Measurements from ENCODE around the gene FMC1.
A peak's percentile ranks its signal among the peaks of the same experiment; 100 is the strongest.
"Not testable (repeated sequence)": the region's sequence is repeated elsewhere in the genome, so short reads cannot be mapped to it uniquely, and the experiment has no call there.

FMC1 gene

DNA sequence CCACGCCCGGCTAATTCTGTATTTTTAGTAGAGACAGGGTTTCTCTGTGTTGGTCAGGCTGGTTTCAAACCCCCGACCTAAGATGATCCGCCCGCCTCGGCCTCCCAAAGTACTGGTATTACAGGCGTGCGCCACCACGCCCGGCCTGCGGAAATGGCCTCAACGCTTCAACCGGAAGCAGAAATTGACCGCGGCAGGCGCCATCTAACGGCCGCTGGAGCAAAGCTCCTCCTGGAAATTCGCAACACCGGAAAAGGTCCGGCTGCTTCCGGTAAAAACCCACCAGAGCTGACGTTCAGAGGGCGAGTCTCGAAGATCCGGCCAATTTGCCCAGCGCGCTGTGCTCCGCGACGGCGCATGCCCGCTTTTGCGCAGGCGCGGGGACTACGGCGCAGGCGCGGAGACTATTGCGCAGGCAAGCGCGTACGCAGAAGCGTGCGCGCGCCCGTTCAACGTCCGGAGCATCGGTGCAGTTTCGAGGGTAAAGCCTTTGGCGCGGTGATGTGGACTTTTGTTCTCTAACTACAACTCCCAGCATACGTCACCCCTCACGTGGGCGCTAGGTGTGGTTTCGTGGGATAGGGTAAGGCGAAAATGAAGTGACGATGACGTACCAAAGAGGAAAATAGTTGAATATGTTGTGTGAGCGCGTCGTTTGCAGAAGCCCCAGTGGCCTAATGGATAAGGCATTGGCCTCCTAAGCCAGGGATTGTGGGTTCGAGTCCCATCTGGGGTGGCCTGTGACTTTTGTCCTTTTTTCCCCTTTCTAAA, 915 bp upstream of the FMC1 start:
- peak; percentile 99 for DNase-seq (ENCODE audit: low spot score)

DNA sequence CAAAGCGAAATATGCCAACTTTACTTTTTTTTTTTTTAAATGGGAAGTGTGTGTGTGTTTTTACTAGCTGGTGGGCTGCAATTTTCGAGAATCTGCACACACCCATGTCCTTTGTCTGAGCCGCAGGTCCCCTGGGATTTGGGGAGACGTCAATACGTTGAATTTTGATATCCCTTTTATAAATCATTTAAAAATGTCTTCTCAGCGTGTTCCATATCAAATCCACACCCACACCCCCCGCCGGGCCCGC, 404 bp upstream of the FMC1 start:
- no peak for DNase-seq (ENCODE audit: low spot score)

DNA sequence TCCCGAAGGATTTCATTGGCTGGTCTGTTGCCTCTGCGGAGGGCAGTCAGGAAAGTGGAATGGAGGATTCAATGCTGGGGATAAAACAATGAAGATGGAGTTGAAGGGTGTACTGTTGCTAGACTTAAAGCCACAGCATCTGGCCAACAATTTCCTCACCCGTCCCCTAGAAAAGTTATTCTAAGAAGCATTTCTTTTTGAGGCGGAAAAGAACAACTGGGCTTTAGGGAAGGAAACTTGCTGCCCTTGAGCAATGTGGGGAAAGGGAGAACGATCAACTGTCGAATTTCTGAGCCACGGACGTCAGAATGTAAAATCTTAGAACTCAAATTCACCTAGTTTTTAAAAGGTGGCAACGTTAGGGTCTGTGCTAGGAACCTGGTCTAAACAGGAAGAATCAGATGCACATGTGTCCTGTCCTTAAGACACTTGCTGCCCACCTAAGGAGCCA, 664 bp downstream of the FMC1 start:
- DNase-seq (ENCODE audit: low spot score) = no peak

DNA sequence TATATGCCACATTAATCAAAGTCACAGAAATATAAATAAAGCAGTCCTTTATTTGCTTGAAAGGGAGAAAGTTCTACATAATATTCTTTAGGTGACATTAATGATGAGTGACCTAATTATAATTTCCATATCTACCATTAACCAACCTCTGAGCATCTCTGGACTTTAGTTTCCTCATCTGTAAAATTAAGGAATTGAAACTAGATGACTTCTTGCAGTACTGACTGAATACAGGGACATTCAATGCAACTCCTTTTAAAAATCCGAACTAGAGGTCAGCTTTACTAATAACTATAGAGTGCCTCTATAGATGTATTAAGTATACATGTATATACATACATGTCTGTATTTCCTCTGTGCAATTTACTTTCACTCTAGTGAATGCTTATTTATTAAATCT, 3.9 kb downstream of the FMC1 start:
- DNase-seq (ENCODE audit: low spot score) = no peak

DNA sequence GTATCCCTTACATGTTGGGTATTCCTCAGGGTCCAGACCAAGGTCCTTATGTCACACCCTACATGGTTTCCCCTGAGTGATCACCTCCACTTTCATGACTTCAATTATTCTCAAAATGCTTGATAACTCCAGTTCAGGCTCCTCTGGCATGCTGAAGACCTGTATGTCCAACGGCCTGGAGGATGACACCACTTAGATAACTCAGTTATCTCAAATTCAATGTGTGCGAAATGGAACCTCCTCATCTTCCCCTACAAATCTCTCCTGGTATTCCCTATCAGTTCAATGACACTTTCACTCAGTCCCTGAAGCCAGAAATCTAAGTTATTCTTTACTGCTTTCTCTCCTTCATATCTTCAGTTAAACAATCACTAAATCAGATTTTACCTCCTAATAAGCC, 9.9 kb downstream of the FMC1 start:
- DNase-seq (ENCODE audit: low spot score) = no peak

DNA sequence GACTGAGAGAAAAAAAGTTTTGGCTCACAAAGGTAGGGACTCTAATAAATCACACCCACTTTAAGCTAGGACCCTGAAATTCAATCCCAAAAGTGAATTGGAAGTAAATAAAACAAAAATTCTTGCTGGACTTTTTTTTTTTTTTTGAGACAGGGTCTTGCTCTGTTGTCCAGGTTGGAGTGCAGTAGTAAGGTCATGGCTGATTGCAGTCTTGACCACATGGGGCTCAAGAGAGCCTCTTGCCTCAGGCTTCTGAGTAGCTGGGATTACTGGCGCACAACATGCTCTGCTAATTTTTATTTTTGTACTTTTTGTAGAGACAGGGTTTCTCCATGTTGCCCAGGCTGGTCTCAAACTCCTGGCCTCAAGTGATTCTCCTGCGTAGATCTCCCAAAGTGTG, 13.6 kb downstream of the FMC1 start:
- no peak for DNase-seq (ENCODE audit: low spot score)

DNA sequence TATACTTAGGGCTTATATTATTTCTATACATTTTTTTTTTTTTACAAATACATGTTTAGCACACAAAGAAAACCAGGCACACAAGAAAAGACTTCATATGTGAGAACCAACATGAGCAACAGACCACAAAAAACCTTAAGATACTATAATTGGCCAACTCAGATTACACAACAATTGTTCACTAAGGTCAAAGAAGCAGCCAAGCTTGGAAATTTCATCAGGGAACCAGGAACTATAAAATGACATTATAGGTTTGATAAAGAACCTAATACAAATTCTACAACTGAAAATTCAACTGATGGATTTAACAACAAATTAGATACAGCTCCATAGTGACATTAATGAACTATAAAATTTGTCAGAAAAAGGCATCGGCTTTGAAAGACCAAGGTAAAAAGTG, 14.2 kb downstream of the FMC1 start:
- DNase-seq (ENCODE audit: low spot score) = no peak

DNA sequence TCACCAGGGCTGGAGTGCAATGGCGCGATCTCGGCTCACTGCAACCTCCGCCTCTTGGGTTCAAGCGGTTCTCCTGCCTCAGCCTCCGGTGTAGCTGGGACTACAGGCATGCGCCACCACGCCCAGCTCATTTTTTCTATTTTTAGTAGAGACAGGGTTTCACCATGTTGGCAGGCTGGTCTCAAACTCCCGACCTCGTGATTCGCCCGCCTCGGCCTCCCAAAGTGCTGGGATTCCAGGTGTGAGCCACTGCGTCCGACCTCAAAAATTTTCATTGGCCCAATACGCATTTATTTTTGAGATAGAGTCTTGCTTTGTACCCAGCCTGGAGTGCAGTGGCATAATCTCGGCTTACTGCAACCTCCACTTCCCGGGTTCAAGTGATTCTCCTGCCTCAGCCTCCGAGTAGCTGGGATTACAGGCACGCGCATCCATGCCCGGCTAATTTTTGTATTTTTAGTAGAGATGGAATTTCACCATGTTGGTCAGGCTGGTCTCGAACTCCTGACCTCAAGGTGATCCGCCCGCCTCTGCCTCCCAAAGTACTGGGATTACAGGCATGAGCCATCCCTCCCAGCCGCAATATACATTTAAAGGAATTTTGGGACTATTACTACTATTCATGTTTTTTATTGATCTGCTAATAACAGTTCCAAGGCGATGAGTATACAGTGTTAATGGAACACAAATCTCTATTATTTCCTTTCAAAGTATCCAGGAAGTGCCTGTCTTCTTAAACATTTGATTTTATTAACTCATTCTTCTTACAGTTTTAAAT, 16.8 kb downstream of the FMC1 start:
- DNase-seq (ENCODE audit: low spot score) = not testable (repeated sequence)

DNA sequence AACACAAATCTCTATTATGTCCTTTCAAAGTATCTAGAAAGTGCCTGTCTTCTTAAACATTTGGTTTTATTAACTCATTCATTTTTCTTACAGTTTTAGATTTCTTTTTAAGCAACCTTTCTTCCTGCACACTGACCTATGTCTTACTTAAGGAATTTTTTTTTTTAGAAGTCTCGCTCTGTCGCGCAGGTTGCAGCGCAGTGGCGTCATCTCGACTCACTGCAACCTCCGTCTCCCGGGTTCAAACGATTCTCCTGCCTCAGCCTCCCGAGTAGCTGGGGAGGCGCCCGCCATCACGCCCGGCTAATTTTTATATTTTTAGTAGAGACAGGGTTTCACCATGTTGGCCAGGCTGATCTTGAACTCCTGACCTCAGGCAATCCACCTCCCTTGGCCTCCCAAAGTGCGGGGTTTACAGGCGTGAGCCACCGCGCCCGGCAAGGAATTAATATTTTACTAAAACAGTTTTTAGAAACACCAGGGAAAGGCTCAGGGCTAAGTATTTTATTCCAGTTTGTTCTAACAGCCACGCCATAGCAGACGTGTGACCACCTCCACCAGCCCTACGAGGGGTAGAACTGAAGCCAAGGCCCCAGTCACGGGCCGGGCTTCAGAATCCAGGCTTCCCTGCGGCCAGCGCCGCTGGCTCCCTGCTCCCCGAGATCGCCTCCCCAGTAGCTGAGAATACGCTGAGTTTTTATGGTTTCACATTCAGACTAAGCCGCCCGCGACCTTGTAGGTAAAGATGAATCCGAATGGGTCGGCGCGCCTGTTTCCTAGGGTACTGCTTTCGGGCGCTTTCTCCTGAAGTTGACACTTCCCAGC, 17.6 kb downstream of the FMC1 start:
- peak; percentile 31 for DNase-seq (ENCODE audit: low spot score)

DNA sequence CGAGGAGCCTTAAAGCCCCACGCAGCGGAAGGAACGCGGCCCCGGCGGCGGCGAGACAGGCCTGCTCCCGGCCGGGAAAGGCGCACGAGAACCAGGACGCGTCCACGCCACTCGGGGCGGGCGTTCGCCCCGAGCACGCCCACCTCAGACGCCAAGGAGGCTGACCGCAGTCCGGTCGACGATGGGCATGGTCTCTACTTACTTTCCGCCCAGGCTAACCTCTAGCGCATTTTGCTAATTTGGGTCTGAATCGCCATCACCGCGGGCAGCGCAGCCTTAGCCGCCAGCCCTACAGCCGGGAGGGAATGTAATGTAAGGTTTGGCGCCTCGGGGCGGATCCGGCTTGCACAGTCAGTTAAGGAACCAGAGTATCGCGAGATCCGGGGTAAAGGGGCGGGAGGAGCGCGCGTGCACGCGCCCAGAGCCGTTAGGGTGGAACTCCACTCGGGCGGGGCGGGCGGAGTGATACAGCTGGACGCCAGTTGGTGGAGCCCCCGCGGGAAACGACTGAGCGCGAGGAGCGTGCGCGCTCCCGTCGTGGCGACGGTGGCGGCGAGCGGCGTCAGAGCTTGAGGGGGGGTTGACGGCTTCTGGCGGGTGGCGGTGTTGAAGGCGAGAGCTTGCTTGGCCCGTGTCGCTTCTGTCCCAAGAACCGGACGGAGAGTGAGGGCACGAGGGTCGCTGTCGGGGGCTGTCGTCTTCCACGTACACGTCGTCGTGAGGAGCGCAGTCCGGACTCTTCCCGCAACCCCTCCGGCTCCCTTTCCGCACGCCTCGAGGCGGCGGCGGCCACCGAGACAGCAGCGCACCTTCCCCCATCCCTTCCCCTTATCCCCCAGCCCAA, 18.5 kb downstream of the FMC1 start, which contains the start of gene LUC7L2:
Gene LUC7L2, plus strand, starts transcription at position 529 of the 844 bp plus-strand sequence. CDS start 368 bp downstream, outside the sequence.
- peak; percentile 99 for DNase-seq (ENCODE audit: low spot score)

DNA sequence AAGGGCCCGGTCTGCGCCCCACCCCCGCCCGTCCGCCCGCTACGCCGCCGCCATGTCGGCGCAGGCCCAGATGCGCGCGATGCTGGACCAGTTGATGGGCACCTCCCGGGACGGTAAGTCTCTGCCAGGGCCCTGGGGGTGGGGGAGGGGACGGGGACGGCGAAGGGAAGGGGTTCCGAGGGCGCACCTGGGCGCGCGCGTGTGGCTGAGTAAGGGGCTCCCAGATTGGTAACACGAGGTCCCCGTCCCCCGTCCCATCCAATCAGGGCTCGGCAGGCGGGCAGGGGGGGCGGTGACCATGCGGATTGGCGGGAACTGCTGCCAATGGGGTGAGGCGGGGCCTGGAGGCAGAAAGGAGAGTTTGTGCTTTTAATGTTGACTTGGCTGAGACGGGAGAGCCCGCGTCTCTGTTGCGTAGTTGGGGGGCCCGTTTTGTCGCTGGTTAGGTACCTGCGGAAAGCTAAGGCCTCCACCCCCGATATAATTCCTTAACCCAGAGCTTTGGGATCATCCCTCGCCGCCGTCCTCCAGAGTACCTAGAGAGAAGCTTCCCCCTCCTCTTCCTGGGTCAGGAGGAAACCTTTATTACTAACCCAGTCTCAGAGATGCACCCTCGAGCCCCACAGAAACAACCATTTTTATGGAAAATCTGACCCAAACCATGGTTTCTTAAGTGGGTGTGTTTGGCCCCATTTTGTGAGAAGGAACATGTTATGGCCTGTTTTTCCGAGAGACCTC, 19.2 kb downstream of the FMC1 start:
- peak; percentile 97 for DNase-seq (ENCODE audit: low spot score)

DNA sequence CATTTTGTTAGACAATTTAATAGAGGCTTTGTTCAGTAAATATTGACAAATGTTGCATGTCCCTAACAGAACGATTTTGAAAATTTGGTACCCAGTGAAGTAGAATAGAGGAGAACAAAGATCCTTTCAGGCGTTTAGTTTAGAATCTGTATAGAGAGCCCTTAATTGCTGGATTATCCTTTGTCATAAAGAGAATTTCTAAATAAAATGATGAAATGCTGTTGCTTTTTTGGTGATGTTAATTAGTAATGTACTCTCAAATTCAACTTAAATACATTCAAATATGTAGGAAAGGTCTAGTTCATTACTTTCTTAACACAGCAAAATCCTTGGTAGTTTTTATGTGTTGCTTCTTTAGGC, 19.8 kb downstream of the FMC1 start:
- DNase-seq (ENCODE audit: low spot score) = no peak

DNA sequence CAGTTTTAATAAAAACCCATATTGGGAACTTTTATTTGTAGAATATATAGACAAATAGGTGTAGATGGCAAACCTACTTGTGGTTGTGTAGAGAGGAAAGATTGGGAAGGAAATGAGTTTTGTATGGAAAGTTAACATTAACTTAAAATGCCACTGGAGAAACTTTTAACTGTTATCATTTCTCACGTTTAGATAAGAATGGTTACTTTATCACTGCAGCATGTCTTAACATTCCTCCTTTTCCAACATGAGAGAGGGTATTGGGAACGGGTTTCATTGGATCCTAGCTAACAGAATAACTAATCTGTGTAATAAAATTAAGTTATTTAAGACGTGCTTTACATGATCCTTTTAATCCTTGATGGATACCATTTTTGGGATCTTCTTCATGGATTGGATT, 20.4 kb downstream of the FMC1 start:
- no peak for DNase-seq (ENCODE audit: low spot score)

DNA sequence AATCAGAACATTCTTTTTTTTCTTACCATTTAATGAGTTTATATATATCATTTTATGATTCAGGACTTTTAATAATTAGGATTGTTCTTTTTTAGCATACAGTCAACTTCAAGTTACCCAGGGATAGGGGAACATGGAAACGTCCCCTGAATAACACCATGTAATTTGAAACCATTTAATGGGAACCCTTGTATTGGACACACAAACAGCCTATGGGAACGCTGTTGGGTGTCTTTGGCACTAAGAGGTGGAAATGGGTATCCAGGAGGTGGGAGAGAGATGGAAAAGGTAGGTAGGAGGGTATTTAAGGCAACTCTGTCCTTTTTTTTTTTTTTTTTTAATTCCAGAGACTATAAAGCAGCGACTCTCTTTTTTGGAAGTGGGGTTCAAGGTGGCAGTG, 21.2 kb downstream of the FMC1 start:
- DNase-seq (ENCODE audit: low spot score) = no peak

DNA sequence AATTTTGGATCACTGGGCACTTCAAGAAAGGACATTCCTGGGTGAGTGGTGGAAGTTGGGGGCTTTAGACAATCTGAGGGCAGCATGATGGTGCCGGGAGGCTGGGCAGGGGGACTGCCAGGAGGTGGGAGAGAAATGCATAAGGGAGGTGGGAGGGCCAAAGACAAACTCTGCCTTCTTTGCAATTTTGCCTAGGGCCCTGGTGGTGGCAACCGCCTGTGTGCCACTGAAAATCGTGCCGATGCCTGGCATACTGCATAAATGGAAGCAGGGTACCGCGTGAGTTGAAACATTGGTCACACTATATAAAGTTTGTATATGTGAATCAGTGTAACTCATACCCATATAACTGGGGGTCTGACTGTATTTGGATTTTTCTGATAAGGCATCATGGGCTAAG, 21.8 kb downstream of the FMC1 start:
- no peak for DNase-seq (ENCODE audit: low spot score)

DNA sequence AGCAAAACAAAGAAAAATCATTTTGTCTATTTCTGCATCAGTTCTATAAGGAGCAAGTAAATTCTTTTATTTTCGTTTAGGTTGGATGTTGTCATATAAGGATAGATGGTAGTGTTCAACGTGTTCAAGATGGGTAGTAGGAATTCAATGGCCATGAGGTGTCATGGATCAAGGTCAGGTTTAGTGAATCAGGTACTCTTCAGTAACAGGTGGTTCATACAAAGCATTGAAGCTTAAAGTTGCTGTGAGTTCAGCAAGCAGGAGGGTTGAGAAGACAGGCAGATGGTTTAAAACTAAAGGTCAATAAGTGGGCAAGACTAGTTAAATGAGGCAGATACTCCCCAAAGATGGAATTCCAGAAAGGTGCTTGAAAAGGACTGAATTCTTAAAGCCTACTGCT, 24.2 kb downstream of the FMC1 start:
- DNase-seq (ENCODE audit: low spot score) = no peak

DNA sequence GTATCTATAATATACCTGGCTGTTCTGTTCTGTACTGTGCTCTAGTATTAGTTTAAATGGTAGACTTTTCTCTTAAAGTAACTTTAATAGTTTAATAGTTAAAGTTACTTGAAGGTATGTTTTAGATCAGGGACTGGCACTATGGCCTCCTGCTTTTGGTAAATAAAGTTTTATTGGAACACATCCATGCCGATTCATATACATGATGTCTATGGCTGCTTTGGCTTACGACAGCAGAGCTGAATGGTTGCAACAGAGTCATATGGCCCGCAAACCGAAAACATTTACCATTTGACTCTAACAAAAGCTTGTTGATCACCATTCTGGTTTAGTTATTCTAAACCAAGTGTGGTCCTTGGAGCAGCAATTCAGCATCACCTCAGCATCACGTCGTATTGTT, 25.3 kb downstream of the FMC1 start:
- DNase-seq (ENCODE audit: low spot score) = no peak

DNA sequence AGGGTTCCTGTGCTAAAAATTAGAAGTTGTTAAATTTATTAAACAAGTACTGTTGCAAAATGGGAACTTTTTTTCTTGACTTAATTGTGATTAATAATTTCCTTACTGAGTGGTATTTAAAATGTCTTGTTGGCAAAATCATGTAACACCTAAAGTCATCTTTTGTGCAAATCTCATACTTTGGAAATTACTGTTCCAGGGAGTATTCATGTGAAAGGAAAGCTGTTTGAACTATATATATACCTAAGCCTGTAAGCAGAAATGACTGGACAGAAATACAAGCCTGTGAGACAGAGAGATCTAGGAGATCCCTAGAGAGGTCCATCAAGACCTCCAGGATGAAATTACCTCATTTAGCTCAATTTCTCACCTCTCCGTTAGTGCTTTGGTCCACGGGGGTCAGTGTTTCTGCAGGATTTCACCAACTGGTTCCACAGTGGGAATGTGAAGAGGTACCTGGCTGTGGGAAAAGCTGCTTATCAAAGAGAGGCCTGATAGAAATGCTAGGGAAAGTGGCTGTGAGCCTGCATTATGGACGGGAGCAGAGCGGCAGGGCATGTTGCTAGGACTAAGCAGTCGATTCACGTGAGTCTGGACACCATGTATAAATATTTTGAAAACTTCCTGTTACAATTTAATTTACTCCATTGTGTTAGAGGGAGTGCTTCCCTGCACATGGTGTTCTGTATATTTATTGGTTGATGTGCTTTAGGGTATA, 26.5 kb downstream of the FMC1 start:
- DNase-seq (ENCODE audit: low spot score) = no peak

DNA sequence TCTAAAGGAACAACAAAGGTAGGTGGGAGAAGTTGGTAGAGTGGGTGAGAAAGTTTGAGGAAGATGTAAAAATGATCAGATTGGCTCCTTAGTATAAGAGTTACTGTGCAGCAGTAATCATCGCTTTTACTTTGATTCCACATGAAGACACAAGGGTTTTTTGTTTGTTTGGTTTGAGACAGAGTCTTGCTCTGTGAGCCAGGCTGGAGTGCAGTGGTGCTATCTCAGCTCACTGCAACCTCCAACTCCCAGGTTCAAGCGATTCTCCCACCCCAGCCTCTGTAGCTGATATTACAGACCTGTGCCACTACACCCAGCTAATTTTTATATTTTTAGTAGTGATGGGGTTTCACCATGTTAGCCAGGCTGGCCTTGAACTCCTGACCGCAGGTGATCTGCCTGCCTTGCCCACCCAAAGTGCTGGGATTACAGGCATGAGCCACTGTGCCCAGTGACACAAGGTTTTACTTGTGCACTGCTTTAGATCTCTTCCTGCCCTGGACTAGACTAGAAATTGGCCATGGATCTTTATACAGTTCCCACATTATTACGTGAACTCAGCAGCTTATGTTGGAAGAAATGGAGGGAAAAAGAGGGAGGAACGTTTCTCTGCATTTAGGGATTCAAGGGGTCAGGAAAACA, 29.3 kb downstream of the FMC1 start:
- no peak for DNase-seq (ENCODE audit: low spot score)

DNA sequence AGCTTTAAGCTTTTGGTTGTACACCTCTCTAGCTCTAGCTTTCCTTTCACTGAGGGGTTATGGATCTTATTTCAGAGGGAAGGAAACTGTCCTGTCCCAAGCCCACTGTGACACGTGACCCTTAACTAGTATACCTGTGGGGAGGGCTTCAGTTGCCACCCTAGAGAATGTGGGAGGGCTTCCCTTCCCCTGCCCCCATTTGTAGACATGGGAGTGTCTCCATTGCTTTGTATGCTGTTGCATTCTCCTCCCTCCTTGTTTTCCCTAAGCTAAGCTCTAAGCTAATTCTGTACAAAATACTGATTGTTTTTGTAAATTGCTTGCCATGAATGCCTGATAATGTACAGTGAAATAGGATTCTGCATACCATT, 29.8 kb downstream of the FMC1 start:
- no peak for DNase-seq (ENCODE audit: low spot score)
